ENCODE results near the gene ZNF641. TPM values are rescaled to one million over a fixed set of nuclear protein-coding genes. Genes with fewer than 3 reads are reported as not detected.

Gene ZNF641
- total RNA-seq, 1 donor from 2014 or later: 21.7 TPM

- no peak for TF ChIP-seq CTCF (IDR thresholded peaks at IDR 0.05; ENCODE audit: partially characterized antibody, unreplicated experiment)
- Mint-ChIP-seq H3K4me3 (ENCODE audit: unreplicated experiment) (no peak overlapping the region), H3K9me3 (ENCODE audit: unreplicated experiment) (no peaks in the 10 kb centered on the region), H3K4me1 (ENCODE audit: low read depth, unreplicated experiment) (no peaks in the 10 kb centered on the region), H3K27ac (ENCODE audit: unreplicated experiment) (no peak overlapping the region), H3K36me3 (ENCODE audit: unreplicated experiment) (no peaks in the 10 kb centered on the region), H3K27me3 (ENCODE audit: unreplicated experiment) (no peaks in the 10 kb centered on the region)
- no peak for DNase-seq
Measured at GRCh38 chr12:48361664-48362339, 11.1 kb upstream of the ZNF641 start.

- Mint-ChIP-seq H3K27me3 (ENCODE audit: unreplicated experiment) (no peaks in the 10 kb centered on the region), H3K9me3 (ENCODE audit: unreplicated experiment) (no peaks in the 10 kb centered on the region), H3K4me1 (ENCODE audit: low read depth, unreplicated experiment) (no peaks in the 10 kb centered on the region), H3K27ac (ENCODE audit: unreplicated experiment) (no peak overlapping the region), H3K36me3 (ENCODE audit: unreplicated experiment) (no peaks in the 10 kb centered on the region), H3K4me3 (ENCODE audit: unreplicated experiment) (no peak overlapping the region)
- DNase-seq: no peak
- TF ChIP-seq CTCF (IDR thresholded peaks at IDR 0.05; ENCODE audit: partially characterized antibody, unreplicated experiment): no peak
Measured at GRCh38 chr12:48358937-48359513, 8.3 kb upstream of the ZNF641 start.

- no peak overlapping the region for H3K27ac Mint-ChIP-seq (ENCODE audit: unreplicated experiment)
- H3K9me3 Mint-ChIP-seq (ENCODE audit: unreplicated experiment): no peaks in the 10 kb centered on the region
Measured at GRCh38 chr12:48356041-48356768, 5.5 kb upstream of the ZNF641 start.

GRCh38 chr12:48352157-48352760 is 1.5 kb upstream of the ZNF641 start:
- Mint-ChIP-seq H3K4me3 (ENCODE audit: unreplicated experiment) (no peak overlapping the region), H3K4me1 (ENCODE audit: low read depth, unreplicated experiment) (no peaks in the 10 kb centered on the region), H3K27me3 (ENCODE audit: unreplicated experiment) (peaks cover 5% of the 10 kb centered on the region), H3K9me3 (ENCODE audit: unreplicated experiment) (peaks cover 5% of the 10 kb centered on the region), H3K36me3 (ENCODE audit: unreplicated experiment) (no peaks in the 10 kb centered on the region), H3K27ac (ENCODE audit: unreplicated experiment) (no peak overlapping the region)
- DNase-seq: no peak
- TF ChIP-seq CTCF (IDR thresholded peaks at IDR 0.05; ENCODE audit: partially characterized antibody, unreplicated experiment): no peak

More at GRCh38 chr12:48356041-48356768, 5.5 kb upstream of the ZNF641 start:
- Mint-ChIP-seq H3K36me3 (ENCODE audit: unreplicated experiment) (no peaks in the 10 kb centered on the region), H3K4me1 (ENCODE audit: low read depth, unreplicated experiment) (no peaks in the 10 kb centered on the region), H3K4me3 (ENCODE audit: unreplicated experiment) (no peak overlapping the region), H3K27me3 (ENCODE audit: unreplicated experiment) (peaks cover 2% of the 10 kb centered on the region)
- no peak for DNase-seq
- no peak for TF ChIP-seq CTCF (IDR thresholded peaks at IDR 0.05; ENCODE audit: partially characterized antibody, unreplicated experiment)
